CD8-positive, alpha-beta memory T cell (primary cell): ENCODE data around the gene EIPR1. TPM values are rescaled to one million over a fixed set of nuclear protein-coding genes. Genes with fewer than 3 reads are reported as not detected.
A peak's percentile ranks its signal among the peaks of the same experiment; 100 is the strongest.

Experiments used
- CTCF ChIA-PET: fragments of 350-600 bp; sonication (Branson Sonifier 250); formaldehyde crosslinking; loops from one replicate; lab custom pipeline; 2021; ENCODE audit warnings: antibody characterized with exemption; lab: Charles Lee
- POLR2A ChIA-PET: fragments of 350-600 bp; sonication (Branson Sonifier 250); formaldehyde crosslinking; loops from one replicate; lab custom pipeline; 2021; ENCODE audit warnings: antibody characterized with exemption; lab: Charles Lee
- DNase-seq, 5 donors: peaks; one replicate each; pipeline versions ENCODE4 v3.0.0 to v3.0.0-alpha.2; 2020 to 2022; ENCODE audit warnings: mixed read lengths in 1 of 5
- H3K27ac ChIP-seq: one replicate; pipeline ENCODE4 v1.7.0; 2013; ENCODE audit warnings: low read depth, mild to moderate bottlenecking, low read length, moderate library complexity
- H3K27me3 ChIP-seq: 2 replicates; pipeline ENCODE4 v1.7.0; 2013; ENCODE audit warnings: low read length, mild to moderate bottlenecking; ENCODE audit not compliant: insufficient read depth, poor library complexity, severe bottlenecking
- H3K36me3 ChIP-seq: 2 replicates; pipeline ENCODE4 v1.7.0; 2013; ENCODE audit warnings: mild to moderate bottlenecking, low read length, moderate library complexity; ENCODE audit not compliant: insufficient read depth
- H3K4me1 ChIP-seq: 2 replicates; pipeline ENCODE4 v1.7.0; 2013; ENCODE audit warnings: mild to moderate bottlenecking, low read length, moderate library complexity; ENCODE audit not compliant: insufficient read depth
- H3K4me3 ChIP-seq: 2 replicates; pipeline ENCODE4 v1.7.0; 2013; ENCODE audit warnings: mild to moderate bottlenecking, low read length
- H3K9me3 ChIP-seq: 2 replicates; pipeline ENCODE4 v1.7.0; 2013; ENCODE audit warnings: mild to moderate bottlenecking, low read length
- H3K27ac Mint-ChIP-seq, 8 donors: one replicate each; pipeline ENCODE4 v1.8.0; 2020 to 2021; ENCODE audit warnings: mixed read lengths in 8 of 8, mild to moderate bottlenecking in 6 of 8, inconsistent platforms in 3 of 8, moderate library complexity in 3 of 8
- H3K27me3 Mint-ChIP-seq, 2 donors: one replicate each; pipeline ENCODE4 v1.8.0; 2020 to 2021; ENCODE audit warnings: mixed read lengths in 2 of 2, mild to moderate bottlenecking in 1 of 2, moderate library complexity in 1 of 2
- H3K36me3 Mint-ChIP-seq, 3 donors: one replicate each; pipeline ENCODE4 v1.8.0; 2020 to 2021; ENCODE audit warnings: mixed read lengths in 3 of 3, inconsistent platforms in 1 of 3, mild to moderate bottlenecking in 1 of 3
- H3K4me1 Mint-ChIP-seq, 3 donors: one replicate each; pipeline ENCODE4 v1.8.0; 2020 to 2021; ENCODE audit warnings: mixed read lengths in 3 of 3, inconsistent platforms in 1 of 3, mild to moderate bottlenecking in 1 of 3
- H3K4me3 Mint-ChIP-seq, 7 donors: one replicate each; pipeline ENCODE4 v1.8.0; 2020 to 2021; ENCODE audit warnings: mixed read lengths in 7 of 7, mild to moderate bottlenecking in 6 of 7, moderate library complexity in 4 of 7, inconsistent platforms in 2 of 7
- H3K9me3 Mint-ChIP-seq, 5 donors: one replicate each; pipeline ENCODE4 v1.8.0; 2020 to 2022; ENCODE audit warnings: mixed read lengths in 5 of 5, mild to moderate bottlenecking in 3 of 5, moderate library complexity in 2 of 5, inconsistent platforms in 1 of 5
- polyA plus RNA-seq: library from polyadenylated mRNA; unstranded; fragments of 300-500 nt; fragmentation: Illumina TruSeq; gene quantifications from one replicate; pipeline ENCODE4 v1.2.3, GENCODE V29; 2021
- total RNA-seq, 2 experiments: library from RNA; stranded (reverse); gene quantifications; one replicate each; pipeline ENCODE4 v1.2.3, GENCODE V29; 2021

Gene EIPR1
- total and polyA plus RNA-seq, 3 experiments from 2014 or later: 39.2 to 43.9 (median 41.6) TPM

GRCh38 chr2:3420769-3421397 lies 43.3 kb upstream of the EIPR1 start:
- H3K27me3 Mint-ChIP-seq: no peaks in the 10 kb centered on the region
- H3K27ac ChIP-seq: no peak overlapping the region
- ChIA-PET POLR2A (no interaction called here), CTCF (interaction anchor here (0.8 kb wide), 1 partner anchor 230 kb away, joined by 3 read pairs; no protein-coding TSS in a partner anchor)
- peaks cover 23% of the 10 kb centered on the region for H3K36me3 ChIP-seq
- no peaks in the 10 kb centered on the region for H3K9me3 ChIP-seq
- no peak overlapping the region for H3K4me3 ChIP-seq
- H3K4me3 Mint-ChIP-seq: no peak overlapping the region
- H3K9me3 Mint-ChIP-seq: no peaks in the 10 kb centered on the region
- no peaks in the 10 kb centered on the region for H3K4me1 ChIP-seq
- peaks cover 3 to 88% (median 12%) of the 10 kb centered on the region in 3 donors for H3K36me3 Mint-ChIP-seq
- no peak overlapping the region for H3K27ac Mint-ChIP-seq
- no peak for DNase-seq
- H3K4me1 Mint-ChIP-seq: peaks cover 5 to 12% (median 5%) of the 10 kb centered on the region in 3 donors
- no peaks in the 10 kb centered on the region for H3K27me3 ChIP-seq

- Mint-ChIP-seq H3K4me1 (peaks cover 5 to 13% (median 5%) of the 10 kb centered on the region in 3 donors), H3K27me3 (no peaks in the 10 kb centered on the region), H3K9me3 (no peaks in the 10 kb centered on the region), H3K4me3 (no peak overlapping the region), H3K36me3 (peaks cover 3 to 85% (median 12%) of the 10 kb centered on the region in 3 donors), H3K27ac (no peak overlapping the region)
- Histone ChIP-seq H3K4me1 (no peaks in the 10 kb centered on the region), H3K9me3 (no peaks in the 10 kb centered on the region), H3K4me3 (no peak overlapping the region), H3K27me3 (no peaks in the 10 kb centered on the region), H3K36me3 (peaks cover 19% of the 10 kb centered on the region), H3K27ac (no peak overlapping the region)
- POLR2A ChIA-PET: no interaction called here
- CTCF ChIA-PET: no interaction called here
- no peak for DNase-seq
These were observed 42.6 kb upstream of the EIPR1 start for GRCh38 chr2:3420076-3420768.

- peaks cover 3 to 85% (median 14%) of the 10 kb centered on the region in 3 donors for H3K36me3 Mint-ChIP-seq
- no peaks in the 10 kb centered on the region for H3K27me3 ChIP-seq
- H3K9me3 ChIP-seq: no peaks in the 10 kb centered on the region
- POLR2A ChIA-PET: no interaction called here
- DNase-seq: no peak
- no peaks in the 10 kb centered on the region for H3K9me3 Mint-ChIP-seq
- no peaks in the 10 kb centered on the region for H3K4me1 ChIP-seq
- H3K36me3 ChIP-seq: peaks cover 6% of the 10 kb centered on the region
- H3K27ac Mint-ChIP-seq: peak overlapping the region in 2 of 8 donors; percentile 57 to 82
- peaks cover 7 to 15% (median 9%) of the 10 kb centered on the region in 3 donors for H3K4me1 Mint-ChIP-seq
- no peak overlapping the region for H3K4me3 Mint-ChIP-seq
- no peaks in the 10 kb centered on the region for H3K27me3 Mint-ChIP-seq
- no peak overlapping the region for H3K27ac ChIP-seq
- CTCF ChIA-PET: no interaction called here
- H3K4me3 ChIP-seq: no peak overlapping the region
These were observed 41.3 kb upstream of the EIPR1 start for GRCh38 chr2:3418766-3419404.

GRCh38 chr2:3414133-3414860 lies 36.7 kb upstream of the EIPR1 start:
- Mint-ChIP-seq H3K36me3 (peaks cover 0 to 62% (median 7%) of the 10 kb centered on the region in 3 donors), H3K27me3 (no peaks in the 10 kb centered on the region), H3K9me3 (no peaks in the 10 kb centered on the region), H3K4me1 (peaks cover 21 to 48% (median 36%) of the 10 kb centered on the region in 3 donors), H3K4me3 (no peak overlapping the region), H3K27ac (peak overlapping the region in 2 of 8 donors; percentile 51 to 91)
- POLR2A ChIA-PET: interaction anchor here (0.8 kb wide), 1 partner anchor 37 kb away, joined by 3 read pairs; the partner anchor contains the start of gene EIPR1
- no peaks in the 10 kb centered on the region for H3K4me1 ChIP-seq
- no peaks in the 10 kb centered on the region for H3K27me3 ChIP-seq
- no peak for DNase-seq
- no peaks in the 10 kb centered on the region for H3K9me3 ChIP-seq
- CTCF ChIA-PET: interaction anchor here (1.8 to 2.3 kb wide), 2 partner anchors 8 to 10 kb away, joined by 4 to 11 read pairs; no protein-coding TSS in a partner anchor
- H3K27ac ChIP-seq: no peak overlapping the region
- no peak overlapping the region for H3K4me3 ChIP-seq
- peaks cover 3% of the 10 kb centered on the region for H3K36me3 ChIP-seq

GRCh38 chr2:3413697-3414096 lies 36.1 kb upstream of the EIPR1 start:
- no peak for DNase-seq
- ChIA-PET CTCF (interaction anchor here (1.8 to 2.3 kb wide), 2 partner anchors 9 to 10 kb away, joined by 4 to 11 read pairs; no protein-coding TSS in a partner anchor), POLR2A (interaction anchor here (0.8 kb wide), 1 partner anchor 36 kb away, joined by 3 read pairs; the partner anchor contains the start of gene EIPR1)
- peak overlapping the region in 3 of 8 donors; percentile 30 to 73 (median 52) for H3K27ac Mint-ChIP-seq
- Histone ChIP-seq H3K4me1 (no peaks in the 10 kb centered on the region), H3K27me3 (no peaks in the 10 kb centered on the region), H3K27ac (no peak overlapping the region), H3K36me3 (peaks cover 3% of the 10 kb centered on the region), H3K9me3 (no peaks in the 10 kb centered on the region), H3K4me3 (no peak overlapping the region)
- H3K36me3 Mint-ChIP-seq: peaks cover 0 to 61% (median 7%) of the 10 kb centered on the region in 3 donors
- H3K9me3 Mint-ChIP-seq: no peaks in the 10 kb centered on the region
- H3K4me1 Mint-ChIP-seq: peaks cover 26 to 48% (median 41%) of the 10 kb centered on the region in 3 donors
- H3K4me3 Mint-ChIP-seq: no peak overlapping the region
- no peaks in the 10 kb centered on the region for H3K27me3 Mint-ChIP-seq

GRCh38 chr2:3411103-3411502 lies 33.5 kb upstream of the EIPR1 start:
- ChIA-PET POLR2A (no interaction called here), CTCF (no interaction called here)
- no peak overlapping the region for H3K27ac ChIP-seq
- no peaks in the 10 kb centered on the region for H3K4me1 ChIP-seq
- no peaks in the 10 kb centered on the region for H3K9me3 ChIP-seq
- peaks cover 5% of the 10 kb centered on the region for H3K36me3 ChIP-seq
- H3K27me3 ChIP-seq: no peaks in the 10 kb centered on the region
- Mint-ChIP-seq H3K9me3 (no peaks in the 10 kb centered on the region), H3K27ac (peak overlapping the region in 2 of 8 donors; percentile 69 to 73), H3K27me3 (no peaks in the 10 kb centered on the region), H3K4me1 (peaks cover 24 to 49% (median 43%) of the 10 kb centered on the region in 3 donors), H3K4me3 (no peak overlapping the region), H3K36me3 (peaks cover 0 to 55% (median 5%) of the 10 kb centered on the region in 3 donors)
- no peak for DNase-seq
- H3K4me3 ChIP-seq: no peak overlapping the region

- CTCF ChIA-PET: no interaction called here
- no peaks in the 10 kb centered on the region for H3K4me1 ChIP-seq
- peaks cover 27 to 59% (median 49%) of the 10 kb centered on the region in 3 donors for H3K4me1 Mint-ChIP-seq
These were observed 32.1 kb upstream of the EIPR1 start for GRCh38 chr2:3409627-3410170.

More at GRCh38 chr2:3409627-3410170, 32.1 kb upstream of the EIPR1 start:
- Histone ChIP-seq H3K27me3 (no peaks in the 10 kb centered on the region), H3K9me3 (no peaks in the 10 kb centered on the region), H3K4me3 (no peak overlapping the region), H3K36me3 (peaks cover 7% of the 10 kb centered on the region), H3K27ac (no peak overlapping the region)
- no peaks in the 10 kb centered on the region for H3K27me3 Mint-ChIP-seq
- no peaks in the 10 kb centered on the region for H3K9me3 Mint-ChIP-seq
- POLR2A ChIA-PET: no interaction called here
- no peak overlapping the region for H3K4me3 Mint-ChIP-seq
- DNase-seq: no peak
- peaks cover 0 to 56% (median 5%) of the 10 kb centered on the region in 3 donors for H3K36me3 Mint-ChIP-seq
- H3K27ac Mint-ChIP-seq: peak overlapping the region in 2 of 8 donors; percentile 22 to 47
